HG03103 (cell line): ENCODE data around the gene BTN2A1.
"Not testable (repeated sequence)": the region's sequence is repeated elsewhere in the genome, so short reads cannot be mapped to it uniquely, and the experiment has no call there.

Experiments
- ATAC-seq: cut with Tn5 transposase; IDR thresholded peaks from one replicate; pipeline ENCODE4 v1.9.1; 2021; ENCODE audit warnings: low read depth; ENCODE audit not compliant: unreplicated experiment

BTN2A1 gene

GRCh38 chr6:26431258-26432172, 26.2 kb upstream of the BTN2A1 start:
- ATAC-seq: no peak

GRCh38 chr6:26432627-26433201, 25.0 kb upstream of the BTN2A1 start:
- ATAC-seq: no peak

GRCh38 chr6:26433680-26434079, 24.1 kb upstream of the BTN2A1 start:
- not testable (repeated sequence) for ATAC-seq

GRCh38 chr6:26436018-26436417, 21.7 kb upstream of the BTN2A1 start:
- ATAC-seq: no peak

- no peak for ATAC-seq
These were observed 20.2 kb upstream of the BTN2A1 start for GRCh38 chr6:26437550-26437949.

GRCh38 chr6:26438000-26438399, 19.8 kb upstream of the BTN2A1 start:
- no peak for ATAC-seq

GRCh38 chr6:26439151-26440125, 18.3 kb upstream of the BTN2A1 start:
- no peak for ATAC-seq

GRCh38 chr6:26440977-26441358, 16.8 kb upstream of the BTN2A1 start:
- ATAC-seq: no peak

- ATAC-seq: no peak
These were observed 15.8 kb upstream of the BTN2A1 start for GRCh38 chr6:26441977-26442376.

GRCh38 chr6:26445934-26446667, 11.7 kb upstream of the BTN2A1 start:
- no peak for ATAC-seq

GRCh38 chr6:26447257-26447656, 10.5 kb upstream of the BTN2A1 start:
- ATAC-seq: no peak

- ATAC-seq: no peak
These were observed 7.5 kb upstream of the BTN2A1 start for GRCh38 chr6:26450240-26450639.

GRCh38 chr6:26452631-26453235, 5.0 kb upstream of the BTN2A1 start:
- ATAC-seq: no peak

- no peak for ATAC-seq
These were observed 3.1 kb upstream of the BTN2A1 start for GRCh38 chr6:26454631-26455030.

GRCh38 chr6:26455357-26455970, 2.3 kb upstream of the BTN2A1 start:
- no peak for ATAC-seq

- peak; percentile 23 for ATAC-seq
These were observed 420 bp upstream of the BTN2A1 start for GRCh38 chr6:26457264-26457805.

- no peak for ATAC-seq
These were observed 1.5 kb downstream of the BTN2A1 start for GRCh38 chr6:26459023-26459810.

- ATAC-seq: not testable (repeated sequence)
These were observed 3.6 kb downstream of the BTN2A1 start for GRCh38 chr6:26461353-26461752.
